ENCODE data around the gene ADAMTS2. TPM values are rescaled to one million over a fixed set of nuclear protein-coding genes. Genes with fewer than 3 reads are reported as not detected.
A peak's percentile ranks its signal among the peaks of the same experiment; 100 is the strongest.

Gene ADAMTS2
- total and polyA plus RNA-seq, 12 donors = 4.3 to 70.3 (median 22.4) TPM

- no peaks in the 10 kb centered on the region for H3K36me3 ChIP-seq (replicated peaks in 1 of 2)
- H3K4me1 ChIP-seq (replicated peaks in 1 of 2) = no peaks in the 10 kb centered on the region
- no peaks in the 10 kb centered on the region for H3K27me3 ChIP-seq
- H3K4me3 ChIP-seq = no peak overlapping the region
- intact Hi-C loops (cut with DNase I) = no loop called here
- 62 to 76% (median 69%) methylated on average over 7 of the region's 7 CpGs for WGBS, 4 donors
- TF ChIP-seq CTCF (IDR thresholded peaks at IDR 0.05) (no peak), POLR2A (IDR thresholded peaks at IDR 0.05) (no peak)
- no peak overlapping the region for H3K27ac ChIP-seq
- DNase-seq = peak in 1 of 7 donors; percentile 4
- peaks cover 0 to 5% (median 0%) of the 10 kb centered on the region in 3 donors for H3K9me3 ChIP-seq (replicated peaks in 1 of 3)
Measured at GRCh38 chr5:179385914-179386313, 40.7 kb upstream of the ADAMTS2 start.

- TF ChIP-seq POLR2A (IDR thresholded peaks at IDR 0.05) (no peak), CTCF (IDR thresholded peaks at IDR 0.05) (no peak)
- DNase-seq = no peak
- no peaks in the 10 kb centered on the region for H3K36me3 ChIP-seq (replicated peaks in 1 of 2)
- no peak overlapping the region for H3K27ac ChIP-seq
- intact Hi-C loops (cut with DNase I) = no loop called here
- no peaks in the 10 kb centered on the region for H3K27me3 ChIP-seq
- H3K4me3 ChIP-seq = no peak overlapping the region
- WGBS, 4 donors = 80 to 88% (median 86%) methylated on average over 7 to 8 of the region's 8 CpGs
- no peaks in the 10 kb centered on the region for H3K9me3 ChIP-seq (replicated peaks in 1 of 3)
- no peaks in the 10 kb centered on the region for H3K4me1 ChIP-seq (replicated peaks in 1 of 2)
Measured at GRCh38 chr5:179382486-179382885, 37.2 kb upstream of the ADAMTS2 start.

- Histone ChIP-seq H3K36me3 (replicated peaks in 1 of 2) (no peaks in the 10 kb centered on the region), H3K9me3 (replicated peaks in 1 of 3) (no peaks in the 10 kb centered on the region), H3K4me1 (replicated peaks in 1 of 2) (no peaks in the 10 kb centered on the region), H3K4me3 (no peak overlapping the region), H3K27me3 (no peaks in the 10 kb centered on the region), H3K27ac (no peak overlapping the region)
- intact Hi-C loops (cut with DNase I) = no loop called here
- TF ChIP-seq CTCF (IDR thresholded peaks at IDR 0.05) = no peak
- no peak for TF ChIP-seq POLR2A (IDR thresholded peaks at IDR 0.05)
- peak in 1 of 7 donors; percentile 31 for DNase-seq
- WGBS, 4 donors = 79 to 88% (median 88%) methylated on average over 14 to 18 of the region's 18 CpGs
Measured at GRCh38 chr5:179381691-179382090, 36.4 kb upstream of the ADAMTS2 start.

- peak in 1 of 7 donors; percentile 33 for DNase-seq
- Histone ChIP-seq H3K27me3 (no peaks in the 10 kb centered on the region), H3K4me1 (replicated peaks in 1 of 2) (no peaks in the 10 kb centered on the region), H3K27ac (no peak overlapping the region), H3K36me3 (replicated peaks in 1 of 2) (no peaks in the 10 kb centered on the region), H3K4me3 (no peak overlapping the region), H3K9me3 (replicated peaks in 1 of 3) (no peaks in the 10 kb centered on the region)
- intact Hi-C loops (cut with DNase I) = no loop called here
- TF ChIP-seq CTCF (IDR thresholded peaks at IDR 0.05) (no peak), POLR2A (IDR thresholded peaks at IDR 0.05) (no peak)
- 85 to 90% (median 89%) methylated on average over 21 to 28 of the region's 28 CpGs for WGBS, 4 donors
Measured at GRCh38 chr5:179380211-179381035, 35.2 kb upstream of the ADAMTS2 start.
